ENCODE results near the gene NUBP2. TPM values are rescaled to one million over a fixed set of nuclear protein-coding genes. Genes with fewer than 3 reads are reported as not detected.

Gene NUBP2
- total RNA-seq, 1 donor, result 56.1 TPM

- TF ChIP-seq CTCF (IDR thresholded peaks at IDR 0.05; ENCODE audit: extremely low read depth, low read depth, low read length), result no peak
- no peak for DNase-seq (ENCODE audit: insufficient read length, low spot score, missing footprints)
- Histone ChIP-seq H3K79me2 (ENCODE audit: insufficient read depth, low read length) (peaks cover 17% of the 10 kb centered on the region), H3K27ac (ENCODE audit: low read depth, low read length) (no peak overlapping the region), H3K4me3 (ENCODE audit: insufficient read depth, low read length) (no peak overlapping the region), H3K4me1 (ENCODE audit: insufficient read depth, low read length) (peaks cover 17% of the 10 kb centered on the region), H3K4me2 (ENCODE audit: insufficient read depth, low read length) (no peak overlapping the region), H3K9me3 (ENCODE audit: low read depth, low read length) (no peaks in the 10 kb centered on the region), H4K20me1 (ENCODE audit: insufficient read depth, low read length) (peaks cover 17% of the 10 kb centered on the region), H2AFZ (ENCODE audit: low read length) (no peak overlapping the region), H3K36me3 (ENCODE audit: insufficient read depth, low read length) (peaks cover 34% of the 10 kb centered on the region), H3K27me3 (ENCODE audit: insufficient read depth, low read length) (no peaks in the 10 kb centered on the region)
Observed at GRCh38 chr16:1768767-1769401, 13.9 kb upstream of the NUBP2 start.

- Histone ChIP-seq H3K36me3 (ENCODE audit: insufficient read depth, low read length) (peaks cover 29% of the 10 kb centered on the region), H3K79me2 (ENCODE audit: insufficient read depth, low read length) (peaks cover 25% of the 10 kb centered on the region), H2AFZ (ENCODE audit: low read length) (no peak overlapping the region), H3K9me3 (ENCODE audit: low read depth, low read length) (no peaks in the 10 kb centered on the region), H3K27me3 (ENCODE audit: insufficient read depth, low read length) (no peaks in the 10 kb centered on the region), H3K4me2 (ENCODE audit: insufficient read depth, low read length) (peak overlapping the region; percentile 81), H4K20me1 (ENCODE audit: insufficient read depth, low read length) (peaks cover 25% of the 10 kb centered on the region), H3K4me1 (ENCODE audit: insufficient read depth, low read length) (peaks cover 25% of the 10 kb centered on the region), H3K4me3 (ENCODE audit: insufficient read depth, low read length) (peak overlapping the region; percentile 88), H3K27ac (ENCODE audit: low read depth, low read length) (peak overlapping the region; percentile 41)
- TF ChIP-seq CTCF (IDR thresholded peaks at IDR 0.05; ENCODE audit: extremely low read depth, low read depth, low read length), result no peak
- DNase-seq (ENCODE audit: insufficient read length, low spot score, missing footprints), result no peak
Observed at GRCh38 chr16:1769402-1770300, 13.1 kb upstream of the NUBP2 start.

GRCh38 chr16:1770328-1771187 is 12.2 kb upstream of the NUBP2 start:
- Histone ChIP-seq H3K79me2 (ENCODE audit: insufficient read depth, low read length) (peaks cover 34% of the 10 kb centered on the region), H3K27ac (ENCODE audit: low read depth, low read length) (peak overlapping the region; percentile 41), H3K4me1 (ENCODE audit: insufficient read depth, low read length) (peaks cover 27% of the 10 kb centered on the region), H3K4me3 (ENCODE audit: insufficient read depth, low read length) (peak overlapping the region; percentile 88), H3K4me2 (ENCODE audit: insufficient read depth, low read length) (peak overlapping the region; percentile 81), H3K36me3 (ENCODE audit: insufficient read depth, low read length) (peaks cover 25% of the 10 kb centered on the region), H3K9me3 (ENCODE audit: low read depth, low read length) (no peaks in the 10 kb centered on the region), H4K20me1 (ENCODE audit: insufficient read depth, low read length) (peaks cover 28% of the 10 kb centered on the region), H2AFZ (ENCODE audit: low read length) (no peak overlapping the region), H3K27me3 (ENCODE audit: insufficient read depth, low read length) (no peaks in the 10 kb centered on the region)
- DNase-seq (ENCODE audit: insufficient read length, low spot score, missing footprints), result peak; percentile 99
- TF ChIP-seq CTCF (IDR thresholded peaks at IDR 0.05; ENCODE audit: extremely low read depth, low read depth, low read length), result no peak

Data from osteoblast (primary cell).